ENCODE measurements around the gene PCNX2. TPM values are rescaled to one million over a fixed set of nuclear protein-coding genes. Genes with fewer than 3 reads are reported as not detected.

The PCNX2 gene
- total and polyA plus RNA-seq, 7 donors, result 1.8 to 13.8 (median 5.1) TPM

DNA sequence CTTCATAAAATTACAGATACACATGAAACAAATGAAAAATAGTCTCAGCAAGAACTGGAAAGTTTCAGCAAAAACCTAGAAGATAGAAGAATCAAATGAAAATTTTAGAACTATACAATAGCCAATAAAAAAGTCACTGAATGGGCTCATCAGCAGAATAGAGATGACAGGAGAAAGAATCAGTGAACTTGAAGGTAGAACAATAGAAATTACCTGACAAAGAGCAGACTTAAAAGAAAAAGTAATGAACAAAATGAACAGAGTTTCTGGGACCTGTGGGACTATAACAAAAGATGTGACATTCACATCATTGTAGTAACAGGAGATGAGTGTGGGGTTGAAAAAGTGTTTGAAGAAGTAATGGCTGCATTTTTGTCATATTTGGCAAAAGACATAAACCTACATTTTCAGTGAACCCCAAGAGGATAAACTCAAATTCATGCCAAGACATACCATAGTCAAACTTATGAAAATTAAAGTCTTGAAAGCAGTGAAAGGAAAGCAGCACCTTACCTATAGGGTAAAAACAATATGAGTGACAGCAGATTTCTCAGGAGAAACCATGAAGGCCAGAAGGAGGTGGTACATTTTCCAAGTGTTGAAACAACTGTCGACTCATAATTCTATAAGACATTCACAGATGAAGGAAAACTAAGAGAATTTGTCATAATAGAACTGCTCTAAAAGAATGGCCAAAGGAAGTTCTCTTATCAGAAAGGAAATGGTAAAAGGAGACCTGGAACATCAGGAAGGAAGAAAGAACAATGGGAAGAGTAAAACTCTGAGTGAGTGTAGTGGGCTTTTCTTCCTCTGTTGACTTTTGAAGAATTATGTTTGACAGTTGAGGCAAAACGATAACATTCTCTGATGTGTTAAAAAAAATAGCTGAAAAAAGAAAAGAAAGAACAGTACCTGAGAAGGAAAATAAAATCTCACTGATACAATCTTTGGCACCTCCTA is 321.6 kb downstream of the PCNX2 start:
- H3K4me1 ChIP-seq, result peaks cover 0 to 5% (median 2%) of the 10 kb centered on the region in 4 donors
- TF ChIP-seq EP300 (IDR thresholded peaks at IDR 0.05) (no peak), POLR2A (IDR thresholded peaks at IDR 0.05) (no peak), POLR2AphosphoS5 (IDR thresholded peaks at IDR 0.05) (no peak)
- TF ChIP-seq, protein P1, sequence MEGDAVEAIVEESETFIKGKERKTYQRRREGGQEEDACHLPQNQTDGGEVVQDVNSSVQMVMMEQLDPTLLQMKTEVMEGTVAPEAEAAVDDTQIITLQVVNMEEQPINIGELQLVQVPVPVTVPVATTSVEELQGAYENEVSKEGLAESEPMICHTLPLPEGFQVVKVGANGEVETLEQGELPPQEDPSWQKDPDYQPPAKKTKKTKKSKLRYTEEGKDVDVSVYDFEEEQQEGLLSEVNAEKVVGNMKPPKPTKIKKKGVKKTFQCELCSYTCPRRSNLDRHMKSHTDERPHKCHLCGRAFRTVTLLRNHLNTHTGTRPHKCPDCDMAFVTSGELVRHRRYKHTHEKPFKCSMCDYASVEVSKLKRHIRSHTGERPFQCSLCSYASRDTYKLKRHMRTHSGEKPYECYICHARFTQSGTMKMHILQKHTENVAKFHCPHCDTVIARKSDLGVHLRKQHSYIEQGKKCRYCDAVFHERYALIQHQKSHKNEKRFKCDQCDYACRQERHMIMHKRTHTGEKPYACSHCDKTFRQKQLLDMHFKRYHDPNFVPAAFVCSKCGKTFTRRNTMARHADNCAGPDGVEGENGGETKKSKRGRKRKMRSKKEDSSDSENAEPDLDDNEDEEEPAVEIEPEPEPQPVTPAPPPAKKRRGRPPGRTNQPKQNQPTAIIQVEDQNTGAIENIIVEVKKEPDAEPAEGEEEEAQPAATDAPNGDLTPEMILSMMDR (IDR thresholded peaks at IDR 0.05), result no peak
- intact Hi-C loops (cut with DNase I), result no loop called here
- DNase-seq, result no peak
- no peaks in the 10 kb centered on the region for H3K27me3 ChIP-seq
- 86 to 92% methylated on average over 2 of the region's 2 CpGs for WGBS, 2 donors
- peaks cover 6 to 65% (median 17%) of the 10 kb centered on the region in 4 donors for H3K36me3 ChIP-seq
- no peak overlapping the region for H3K4me3 ChIP-seq
- peaks cover 0 to 3% (median 0%) of the 10 kb centered on the region in 4 donors for H3K9me3 ChIP-seq
- H3K27ac ChIP-seq, result no peak overlapping the region

DNA sequence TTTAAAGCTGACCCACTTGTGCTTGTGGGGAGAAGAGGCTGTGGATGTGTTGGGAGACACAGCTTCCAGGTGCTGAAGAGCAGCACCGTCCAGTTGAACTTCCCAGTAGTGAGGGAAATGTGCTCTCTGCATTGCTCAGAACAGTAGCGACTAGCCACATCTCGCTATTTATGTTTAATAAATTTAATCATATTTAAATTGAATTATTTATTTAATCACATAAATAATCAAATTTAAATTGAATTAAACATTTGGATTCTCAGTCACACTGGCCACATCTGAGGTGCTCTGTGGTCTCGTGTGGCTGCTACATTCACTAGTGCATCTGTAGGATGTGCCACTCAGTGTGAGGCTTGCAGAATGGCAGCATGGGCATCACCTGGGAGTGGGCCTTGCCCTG is 325.0 kb downstream of the PCNX2 start:
- H3K4me1 ChIP-seq, result peaks cover 0 to 9% (median 4%) of the 10 kb centered on the region in 4 donors
- no peak overlapping the region for H3K4me3 ChIP-seq
- WGBS, 2 donors, result 74 to 86% methylated on average over 4 of the region's 4 CpGs
- peaks cover 0 to 3% (median 0%) of the 10 kb centered on the region in 4 donors for H3K9me3 ChIP-seq
- H3K27ac ChIP-seq, result no peak overlapping the region
- intact Hi-C loops (cut with DNase I), result no loop called here
- peaks cover 6 to 59% (median 18%) of the 10 kb centered on the region in 4 donors for H3K36me3 ChIP-seq
- no peak for DNase-seq
- no peaks in the 10 kb centered on the region for H3K27me3 ChIP-seq
- TF ChIP-seq POLR2A (IDR thresholded peaks at IDR 0.05) (no peak), EP300 (IDR thresholded peaks at IDR 0.05) (no peak), POLR2AphosphoS5 (IDR thresholded peaks at IDR 0.05) (no peak)
- TF ChIP-seq, protein P1 (IDR thresholded peaks at IDR 0.05), result no peak

DNA sequence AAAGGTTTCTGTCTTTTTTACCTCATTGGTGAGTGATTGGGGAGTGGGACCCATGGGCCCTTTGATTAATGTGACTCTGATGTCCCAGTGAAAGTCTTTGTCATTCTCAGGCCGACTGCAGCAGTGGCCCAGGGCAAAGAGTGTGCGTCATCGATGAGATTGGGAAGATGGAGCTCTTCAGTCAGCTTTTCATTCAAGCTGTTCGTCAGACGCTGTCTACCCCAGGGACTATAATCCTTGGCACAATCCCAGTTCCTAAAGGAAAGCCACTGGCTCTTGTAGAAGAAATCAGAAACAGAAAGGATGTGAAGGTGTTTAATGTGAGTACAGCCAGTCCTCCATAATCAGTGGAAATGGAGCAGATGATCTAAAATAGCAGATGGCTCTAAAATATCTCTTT is 325.7 kb downstream of the PCNX2 start:
- TF ChIP-seq EP300 (IDR thresholded peaks at IDR 0.05) (no peak), POLR2AphosphoS5 (IDR thresholded peaks at IDR 0.05) (no peak), POLR2A (IDR thresholded peaks at IDR 0.05) (no peak)
- TF ChIP-seq, protein P1 (IDR thresholded peaks at IDR 0.05), result no peak
- intact Hi-C loops (cut with DNase I), result no loop called here
- no peak for DNase-seq
- 94 to 95% methylated on average over 5 of the region's 5 CpGs for WGBS, 2 donors
- Histone ChIP-seq H3K27me3 (no peaks in the 10 kb centered on the region), H3K4me1 (peaks cover 0 to 13% (median 2%) of the 10 kb centered on the region in 4 donors), H3K4me3 (no peak overlapping the region), H3K9me3 (peaks cover 0 to 3% (median 0%) of the 10 kb centered on the region in 4 donors), H3K36me3 (peaks cover 6 to 66% (median 18%) of the 10 kb centered on the region in 4 donors), H3K27ac (no peak overlapping the region)

DNA sequence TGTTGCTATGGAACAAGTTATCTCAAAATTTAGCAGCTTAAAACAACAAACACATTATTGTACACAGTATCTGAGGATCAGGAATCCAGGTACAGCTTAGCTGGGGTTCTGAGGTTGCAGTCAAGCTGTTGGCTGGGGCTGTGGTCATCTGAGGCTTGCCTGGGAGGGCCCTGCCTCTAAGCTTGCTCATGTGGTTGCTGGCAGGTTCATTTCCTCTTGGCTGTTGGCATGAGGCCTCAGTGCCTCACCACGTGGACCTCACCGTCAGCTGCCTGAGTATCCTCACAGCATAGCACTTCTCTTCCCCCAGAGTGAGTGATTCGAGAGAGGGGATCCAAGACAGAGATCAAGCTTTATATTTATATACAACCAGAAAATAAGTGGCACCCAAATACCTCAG is 326.6 kb downstream of the PCNX2 start:
- TF ChIP-seq, protein P1 (IDR thresholded peaks at IDR 0.05), result no peak
- TF ChIP-seq POLR2AphosphoS5 (IDR thresholded peaks at IDR 0.05), result no peak
- no peak for TF ChIP-seq EP300 (IDR thresholded peaks at IDR 0.05)
- no peak for TF ChIP-seq POLR2A (IDR thresholded peaks at IDR 0.05)
- intact Hi-C loops (cut with DNase I), result no loop called here
- peaks cover 6 to 68% (median 18%) of the 10 kb centered on the region in 4 donors for H3K36me3 ChIP-seq
- H3K9me3 ChIP-seq, result peaks cover 0 to 2% (median 0%) of the 10 kb centered on the region in 4 donors
- no peaks in the 10 kb centered on the region for H3K27me3 ChIP-seq
- no peak for DNase-seq
- no peak overlapping the region for H3K27ac ChIP-seq
- 57 to 72% methylated on average over 3 of the region's 3 CpGs for WGBS, 2 donors
- H3K4me3 ChIP-seq, result no peak overlapping the region
- peaks cover 0 to 12% (median 2%) of the 10 kb centered on the region in 4 donors for H3K4me1 ChIP-seq

Data from sigmoid colon (tissue), 7 donors.